Activated CD4-positive, alpha-beta T cell treated with anti-CD3 and anti-CD28 coated beads for 4 hours (primary cell): ENCODE data around the gene TMEM181.
"Not testable (repeated sequence)": the region's sequence is repeated elsewhere in the genome, so short reads cannot be mapped to it uniquely, and the experiment has no call there.

Experiments used
- DNase-seq, 2 donors: peaks; one replicate each; pipeline ENCODE4 v3.0.0-alpha.2; 2020

Gene TMEM181

GRCh38 chr6:158559895-158560835 is at the start of gene TMEM181:
Gene TMEM181, plus strand, starts transcription at chr6:158560091. Its CDS starts 134 bp downstream, at chr6:158560225.
- peak; percentile 80 to 85 for DNase-seq

- no peak for DNase-seq
Measured at GRCh38 chr6:158512809-158513208, 47.1 kb upstream of the TMEM181 start.

GRCh38 chr6:158514176-158514575 is 45.7 kb upstream of the TMEM181 start:
- no peak for DNase-seq

- no peak for DNase-seq
Measured at GRCh38 chr6:158514991-158515390, 44.9 kb upstream of the TMEM181 start.

- DNase-seq: no peak
Measured at GRCh38 chr6:158516098-158516497, 43.8 kb upstream of the TMEM181 start.

GRCh38 chr6:158517038-158517437 is 42.9 kb upstream of the TMEM181 start:
- DNase-seq: no peak

- DNase-seq: no peak
Measured at GRCh38 chr6:158517581-158517980, 42.3 kb upstream of the TMEM181 start.

GRCh38 chr6:158518191-158519127 is 41.4 kb upstream of the TMEM181 start:
- DNase-seq: peak; percentile 43 to 49

GRCh38 chr6:158519300-158519699 is 40.6 kb upstream of the TMEM181 start:
- no peak for DNase-seq

GRCh38 chr6:158519761-158520160 is 40.1 kb upstream of the TMEM181 start:
- DNase-seq: no peak

- not testable (repeated sequence) for DNase-seq
Measured at GRCh38 chr6:158520975-158521374, 38.9 kb upstream of the TMEM181 start.

- DNase-seq: no peak
Measured at GRCh38 chr6:158521759-158522158, 38.1 kb upstream of the TMEM181 start.

GRCh38 chr6:158522616-158523015 is 37.3 kb upstream of the TMEM181 start:
- no peak for DNase-seq

- DNase-seq: no peak
Measured at GRCh38 chr6:158524311-158524710, 35.6 kb upstream of the TMEM181 start.

- not testable (repeated sequence) for DNase-seq
Measured at GRCh38 chr6:158527858-158528257, 32.0 kb upstream of the TMEM181 start.

GRCh38 chr6:158528826-158529225 is 31.1 kb upstream of the TMEM181 start:
- no peak for DNase-seq

GRCh38 chr6:158529629-158530028 is 30.3 kb upstream of the TMEM181 start:
- DNase-seq: no peak

GRCh38 chr6:158531566-158531965 is 28.3 kb upstream of the TMEM181 start:
- DNase-seq: no peak

- DNase-seq: no peak
Measured at GRCh38 chr6:158531970-158532369, 27.9 kb upstream of the TMEM181 start.

GRCh38 chr6:158536084-158536890 is 23.6 kb upstream of the TMEM181 start:
- DNase-seq: peak; percentile 47 to 59

- peak in 1 of 2 donors; percentile 9 for DNase-seq
Measured at GRCh38 chr6:158536891-158537798, 22.7 kb upstream of the TMEM181 start.
